HEK293 (cell line): ENCODE data around the gene IFNLR1.

ENCODE experiments used
- CTCF ChIA-PET: fragments of 350-600 bp; formaldehyde crosslinking; extraction: SDS; loops from one replicate; lab custom pipeline; 2021; ENCODE audit warnings: antibody characterized with exemption; lab: Yijun Ruan, JAX
- POLR2A ChIA-PET: fragments of 300-600 bp; formaldehyde crosslinking; extraction: SDS; loops from one replicate; lab custom pipeline; 2020; ENCODE audit warnings: antibody characterized with exemption, inconsistent platforms; lab: Yijun Ruan, JAX
- H3K27ac ChIP-seq: fragments of 200-500 bp; sonication (Bioruptor generic); 2 replicates; pipeline ENCODE4 v1.5.1; 2014; ENCODE audit warnings: low read depth, low read length, control low read depth, inconsistent platforms; ENCODE audit errors: extremely low read depth
- H3K36me3 ChIP-seq, 2 experiments: fragments of 200-500 bp in 1 of 2; sonication (Bioruptor generic) in 1 of 2; 1 replicate in 1 of 2; 2 replicates in 1 of 2; pipeline ENCODE4 v1.5.1; 2014 to 2017; ENCODE audit warnings: inconsistent platforms in 2 of 2, low read length in 2 of 2; ENCODE audit not compliant: control insufficient read depth in 2 of 2, insufficient read depth in 1 of 2
- H3K4me1 ChIP-seq: fragments of 200-500 bp; sonication (Bioruptor generic); 2 replicates; pipeline ENCODE4 v1.5.1; 2014; ENCODE audit warnings: mild to moderate bottlenecking, low read length, inconsistent platforms; ENCODE audit not compliant: control insufficient read depth, insufficient read depth
- H3K4me3 ChIP-seq: 2 replicates; pipeline ENCODE4 v1.5.1; 2011; ENCODE audit warnings: low read depth, mild to moderate bottlenecking, control low read depth, low read length, moderate library complexity
- H3K9me3 ChIP-seq: fragments of 200-500 bp; sonication (Bioruptor generic); 2 replicates; pipeline ENCODE4 v1.5.1; 2014; ENCODE audit warnings: low read depth, low read length, inconsistent platforms; ENCODE audit not compliant: control insufficient read depth, insufficient read depth
- HOXA7 ChIP-seq: sonication (generic); formaldehyde crosslinking; IDR thresholded peaks from 2 replicates; pipeline ENCODE4 v1.8.1; 2022; ENCODE audit warnings: missing genetic modification reagents, borderline replicate concordance
- KLF8 ChIP-seq: fragments of 450-650 bp; formaldehyde crosslinking; IDR thresholded peaks from 2 replicates; pipeline ENCODE4 v1.5.1; 2016; ENCODE audit warnings: missing biosample characterization, missing genetic modification characterization
- KLF9 ChIP-seq: fragments of 450-650 bp; formaldehyde crosslinking; IDR thresholded peaks from 2 replicates; pipeline ENCODE4 v1.5.1; 2016; ENCODE audit warnings: missing biosample characterization, missing genetic modification characterization, low read depth
- YY2 ChIP-seq: fragments of 450-650 bp; formaldehyde crosslinking; IDR thresholded peaks from 2 replicates; pipeline ENCODE4 v1.5.1; 2016; ENCODE audit warnings: missing biosample characterization, missing genetic modification characterization
- ZBTB1 ChIP-seq: fragments of 450-650 bp; formaldehyde crosslinking; IDR thresholded peaks from 2 replicates; pipeline ENCODE4 v1.5.1; 2016; ENCODE audit warnings: missing biosample characterization, missing genetic modification characterization
- ZBTB20 ChIP-seq: fragments of 450-650 bp; formaldehyde crosslinking; IDR thresholded peaks from 2 replicates; pipeline ENCODE4 v1.5.1; 2016; ENCODE audit warnings: missing biosample characterization, missing genetic modification characterization
- ZNF169 ChIP-seq: fragments of 450-650 bp; formaldehyde crosslinking; IDR thresholded peaks from 2 replicates; pipeline ENCODE4 v1.5.1; 2016; ENCODE audit warnings: missing biosample characterization, missing genetic modification characterization
- ZNF184 ChIP-seq: fragments of 450-650 bp; IDR thresholded peaks from 2 replicates; pipeline ENCODE4 v1.5.1; 2018; ENCODE audit warnings: missing biosample characterization, mild to moderate bottlenecking, missing genetic modification characterization
- ZNF214 ChIP-seq: fragments of 450-650 bp; formaldehyde crosslinking; IDR thresholded peaks from 2 replicates; pipeline ENCODE4 v1.5.1; 2017; ENCODE audit warnings: missing biosample characterization, mild to moderate bottlenecking, missing genetic modification characterization, borderline replicate concordance
- ZNF221 ChIP-seq: fragments of 450-650 bp; formaldehyde crosslinking; IDR thresholded peaks from 2 replicates; pipeline ENCODE4 v1.5.1; 2017; ENCODE audit warnings: missing biosample characterization, missing genetic modification characterization, borderline replicate concordance
- ZNF223 ChIP-seq: fragments of 450-650 bp; formaldehyde crosslinking; IDR thresholded peaks from 2 replicates; pipeline ENCODE4 v1.5.1; 2016; ENCODE audit warnings: missing biosample characterization, missing genetic modification characterization
- ZNF292 ChIP-seq: fragments of 450-650 bp; formaldehyde crosslinking; IDR thresholded peaks from 2 replicates; pipeline ENCODE4 v1.5.1; 2016; ENCODE audit warnings: low read depth, missing biosample characterization, missing genetic modification characterization, borderline replicate concordance
- ZNF341 ChIP-seq: fragments of 450-650 bp; formaldehyde crosslinking; IDR thresholded peaks from 2 replicates; pipeline ENCODE4; 2016; ENCODE audit warnings: low read depth, missing biosample characterization, missing genetic modification characterization
- ZNF391 ChIP-seq: fragments of 450-650 bp; formaldehyde crosslinking; IDR thresholded peaks from 2 replicates; pipeline ENCODE4 v1.5.1; 2016; ENCODE audit warnings: low read depth, missing biosample characterization, missing genetic modification characterization, borderline replicate concordance
- ZNF404 ChIP-seq: fragments of 450-650 bp; formaldehyde crosslinking; IDR thresholded peaks from 2 replicates; pipeline ENCODE4 v1.5.1; 2017; ENCODE audit warnings: missing biosample characterization, missing genetic modification characterization
- ZNF48 ChIP-seq: fragments of 450-650 bp; formaldehyde crosslinking; IDR thresholded peaks from 2 replicates; pipeline ENCODE4 v1.5.1; 2016; ENCODE audit warnings: missing biosample characterization, missing genetic modification characterization
- ZSCAN23 ChIP-seq: fragments of 450-650 bp; formaldehyde crosslinking; IDR thresholded peaks from 2 replicates; pipeline ENCODE4 v1.5.1; 2016; ENCODE audit warnings: missing biosample characterization, missing genetic modification characterization
- TF ChIP-seq, protein P1 (sequence below): fragments of 450-650 bp; formaldehyde crosslinking; IDR thresholded peaks from 2 replicates; pipeline ENCODE4 v1.5.1; 2016; ENCODE audit warnings: missing biosample characterization, missing genetic modification characterization
- TF ChIP-seq, protein P2 (sequence below): fragments of 450-650 bp; formaldehyde crosslinking; IDR thresholded peaks from 2 replicates; pipeline ENCODE4 v1.5.1; 2016; ENCODE audit warnings: missing biosample characterization, missing genetic modification characterization
- TF ChIP-seq, protein P3 (sequence below): fragments of 450-650 bp; formaldehyde crosslinking; IDR thresholded peaks from 2 replicates; pipeline ENCODE4 v1.5.1; 2016; ENCODE audit warnings: missing biosample characterization, missing genetic modification characterization
- TF ChIP-seq, protein P4 (sequence below): fragments of 450-650 bp; formaldehyde crosslinking; IDR thresholded peaks from 2 replicates; pipeline ENCODE4; 2016; ENCODE audit warnings: missing biosample characterization, missing genetic modification characterization

The IFNLR1 gene

DNA sequence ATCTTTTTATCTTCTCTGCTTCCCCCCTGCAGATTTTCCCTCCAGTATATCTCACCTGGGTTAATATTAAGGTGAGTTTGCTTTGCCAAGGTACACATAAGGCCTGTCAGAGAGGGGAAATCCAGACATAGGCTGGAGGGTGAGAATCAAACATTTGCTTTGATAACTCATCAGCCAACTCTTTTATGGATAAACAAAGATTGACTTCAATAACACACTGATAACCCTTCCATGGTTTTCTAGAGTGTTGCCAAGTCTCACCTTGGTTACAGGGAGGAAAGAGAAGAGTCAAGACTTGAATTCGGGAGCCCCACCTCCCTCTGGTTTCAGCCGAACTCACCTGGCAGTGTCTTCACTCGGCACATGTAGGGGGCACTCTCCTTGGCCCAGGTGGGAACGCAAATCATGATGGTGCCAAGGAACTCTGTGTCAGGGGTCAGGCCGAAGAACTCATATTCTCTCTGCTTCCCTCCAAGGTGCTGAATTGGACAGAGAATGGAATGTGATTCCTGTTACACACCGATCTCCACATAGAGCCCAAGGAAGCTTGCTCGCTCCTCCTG lies 59.2 kb downstream of the IFNLR1 start (continued):
- TF ChIP-seq ZNF292 (no peak), KLF8 (tag by site-specific recombination) (no peak), YY2 (tag by site-specific recombination) (no peak)

DNA sequence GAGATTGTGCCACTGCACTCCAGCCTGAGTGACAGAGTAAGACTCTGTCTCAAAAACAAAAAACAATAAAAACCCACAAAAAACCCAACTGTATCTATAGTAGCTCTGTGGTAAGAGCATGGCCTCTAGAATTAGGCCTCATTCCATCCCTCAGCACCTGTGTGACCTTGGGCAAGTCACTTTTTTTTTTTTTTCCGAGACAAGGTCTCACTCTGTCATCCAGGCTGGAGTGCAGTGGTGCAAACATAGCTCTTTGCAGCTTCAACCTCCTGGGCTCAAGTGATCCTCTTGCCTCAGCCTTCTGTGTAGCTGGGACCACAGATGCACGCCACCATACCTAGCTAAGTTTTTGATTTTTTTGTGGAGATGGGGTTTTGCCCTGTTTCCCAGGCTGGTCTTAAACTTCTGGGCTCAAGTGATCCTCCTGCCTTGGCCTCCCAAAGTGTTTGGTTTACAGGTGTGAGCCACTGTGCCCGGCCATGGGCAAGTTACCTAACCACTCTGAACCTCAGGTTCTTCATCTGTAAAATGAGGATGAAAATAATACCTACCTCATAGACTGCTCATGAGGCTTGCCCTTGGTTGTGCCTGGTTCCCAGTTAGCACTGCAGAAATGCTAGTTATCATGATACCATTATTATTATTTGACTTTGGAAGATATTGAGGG lies 59.8 kb downstream of the IFNLR1 start:
- H3K9me3 ChIP-seq: no peaks in the 10 kb centered on the region
- H3K36me3 ChIP-seq: no peaks in the 10 kb centered on the region
- H3K4me1 ChIP-seq: no peaks in the 10 kb centered on the region
- CTCF ChIA-PET: interaction anchor here (0.6 to 3.5 kb wide), 5 partner anchors 23 to 273 kb away, joined by 3 to 15 read pairs (median 5); no protein-coding TSS in a partner anchor
- no peak overlapping the region for H3K4me3 ChIP-seq
- POLR2A ChIA-PET: interaction anchor here (0.7 kb wide), 1 partner anchor 21 kb away, joined by 4 read pairs; no protein-coding TSS in a partner anchor
- TF ChIP-seq KLF9 (tag by site-specific recombination) (no peak), ZBTB20 (no peak), ZNF404 (no peak), ZNF48 (tag by site-specific recombination) (no peak), ZNF169 (tag by site-specific recombination) (no peak), ZNF221 (no peak)
- TF ChIP-seq, protein P1, sequence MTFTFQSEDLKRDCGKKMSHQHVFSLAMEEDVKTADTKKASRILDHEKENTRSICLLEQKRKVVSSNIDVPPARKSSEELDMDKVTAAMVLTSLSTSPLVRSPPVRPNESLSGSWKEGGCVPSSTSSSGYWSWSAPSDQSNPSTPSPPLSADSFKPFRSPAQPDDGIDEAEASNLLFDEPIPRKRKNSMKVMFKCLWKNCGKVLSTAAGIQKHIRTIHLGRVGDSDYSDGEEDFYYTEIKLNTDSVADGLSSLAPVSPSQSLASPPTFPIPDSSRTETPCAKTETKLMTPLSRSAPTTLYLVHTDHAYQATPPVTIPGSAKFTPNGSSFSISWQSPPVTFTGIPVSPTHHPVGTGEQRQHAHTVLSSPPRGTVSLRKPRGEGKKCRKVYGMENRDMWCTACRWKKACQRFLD (tag by site-specific recombination): no peak
- no peak overlapping the region for H3K27ac ChIP-seq

DNA sequence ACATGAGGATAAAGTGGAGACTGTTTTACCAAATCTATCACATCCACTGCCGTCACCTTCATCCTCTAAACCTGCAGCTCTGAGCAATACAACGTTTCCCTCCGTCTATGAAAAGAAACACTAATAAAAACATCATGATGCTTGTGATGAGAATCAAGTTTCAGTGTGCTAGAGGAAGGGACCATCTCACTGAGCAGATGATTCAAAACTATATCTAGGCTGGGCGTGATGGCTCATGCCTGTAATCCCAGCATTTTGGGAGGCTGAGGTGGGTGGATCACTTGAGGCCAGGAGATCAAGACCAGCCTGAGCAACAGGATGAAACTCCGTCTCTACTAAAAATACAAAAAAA lies 60.4 kb downstream of the IFNLR1 start:
- ChIA-PET POLR2A (no interaction called here), CTCF (interaction anchor here (0.6 to 3.5 kb wide), 6 partner anchors 14 to 410 kb away, joined by 3 to 15 read pairs (median 4); partner anchors contain the start of gene MYOM3)
- no peaks in the 10 kb centered on the region for H3K9me3 ChIP-seq
- TF ChIP-seq ZBTB1 (tag by site-specific recombination) (no peak), HOXA7 (CRISPR knock-in tag) (no peak), KLF9 (tag by site-specific recombination) (no peak), ZSCAN23 (tag by site-specific recombination) (no peak), ZNF341 (tag by site-specific recombination) (no peak), ZNF184 (tag by site-specific recombination) (no peak), ZNF391 (no peak), ZNF223 (tag by site-specific recombination) (no peak), ZNF214 (no peak), ZNF221 (no peak)
- TF ChIP-seq, protein P2, sequence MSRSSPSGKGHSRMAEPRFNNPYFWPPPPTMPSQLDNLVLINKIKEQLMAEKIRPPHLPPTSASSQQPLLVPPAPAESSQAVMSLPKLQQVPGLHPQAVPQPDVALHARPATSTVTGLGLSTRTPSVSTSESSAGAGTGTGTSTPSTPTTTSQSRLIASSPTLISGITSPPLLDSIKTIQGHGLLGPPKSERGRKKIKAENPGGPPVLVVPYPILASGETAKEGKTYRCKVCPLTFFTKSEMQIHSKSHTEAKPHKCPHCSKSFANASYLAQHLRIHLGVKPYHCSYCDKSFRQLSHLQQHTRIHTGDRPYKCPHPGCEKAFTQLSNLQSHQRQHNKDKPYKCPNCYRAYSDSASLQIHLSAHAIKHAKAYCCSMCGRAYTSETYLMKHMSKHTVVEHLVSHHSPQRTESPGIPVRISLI: no peak
- TF ChIP-seq, protein P3, sequence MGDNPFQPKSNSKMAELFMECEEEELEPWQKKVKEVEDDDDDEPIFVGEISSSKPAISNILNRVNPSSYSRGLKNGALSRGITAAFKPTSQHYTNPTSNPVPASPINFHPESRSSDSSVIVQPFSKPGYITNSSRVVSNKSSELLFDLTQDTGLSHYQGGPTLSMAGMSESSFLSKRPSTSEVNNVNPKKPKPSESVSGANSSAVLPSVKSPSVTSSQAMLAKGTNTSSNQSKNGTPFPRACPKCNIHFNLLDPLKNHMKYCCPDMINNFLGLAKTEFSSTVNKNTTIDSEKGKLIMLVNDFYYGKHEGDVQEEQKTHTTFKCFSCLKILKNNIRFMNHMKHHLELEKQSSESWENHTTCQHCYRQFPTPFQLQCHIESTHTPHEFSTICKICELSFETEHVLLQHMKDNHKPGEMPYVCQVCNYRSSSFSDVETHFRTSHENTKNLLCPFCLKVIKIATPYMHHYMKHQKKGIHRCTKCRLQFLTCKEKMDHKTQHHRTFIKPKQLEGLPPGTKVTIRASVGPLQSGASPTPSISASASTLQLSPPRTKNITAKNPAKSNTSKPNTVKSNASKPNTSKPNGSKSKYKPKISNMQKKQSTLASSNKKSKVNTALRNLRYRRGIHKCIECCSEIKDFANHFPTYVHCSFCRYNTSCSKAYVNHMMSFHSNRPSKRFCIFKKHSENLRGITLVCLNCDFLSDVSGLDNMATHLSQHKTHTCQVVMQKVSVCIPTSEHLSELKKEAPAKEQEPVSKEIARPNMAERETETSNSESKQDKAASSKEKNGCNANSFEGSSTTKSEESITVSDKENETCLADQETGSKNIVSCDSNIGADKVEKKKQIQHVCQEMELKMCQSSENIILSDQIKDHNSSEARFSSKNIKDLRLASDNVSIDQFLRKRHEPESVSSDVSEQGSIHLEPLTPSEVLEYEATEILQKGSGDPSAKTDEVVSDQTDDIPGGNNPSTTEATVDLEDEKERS (tag by site-specific recombination): no peak
- TF ChIP-seq, protein P4, sequence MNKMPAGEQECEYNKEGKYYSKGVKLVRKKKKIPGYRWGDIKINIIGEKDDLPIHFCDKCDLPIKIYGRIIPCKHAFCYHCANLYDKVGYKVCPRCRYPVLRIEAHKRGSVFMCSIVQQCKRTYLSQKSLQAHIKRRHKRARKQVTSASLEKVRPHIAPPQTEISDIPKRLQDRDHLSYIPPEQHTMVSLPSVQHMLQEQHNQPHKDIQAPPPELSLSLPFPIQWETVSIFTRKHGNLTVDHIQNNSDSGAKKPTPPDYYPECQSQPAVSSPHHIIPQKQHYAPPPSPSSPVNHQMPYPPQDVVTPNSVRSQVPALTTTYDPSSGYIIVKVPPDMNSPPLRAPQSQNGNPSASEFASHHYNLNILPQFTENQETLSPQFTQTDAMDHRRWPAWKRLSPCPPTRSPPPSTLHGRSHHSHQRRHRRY (tag by site-specific recombination): no peak
- no peak overlapping the region for H3K4me3 ChIP-seq
- no peak overlapping the region for H3K27ac ChIP-seq
- H3K36me3 ChIP-seq: no peaks in the 10 kb centered on the region
- no peaks in the 10 kb centered on the region for H3K4me1 ChIP-seq
